Spinal cord (tissue), 10 donors: ENCODE data around the gene MRPS9. TPM values are rescaled to one million over a fixed set of nuclear protein-coding genes. Genes with fewer than 3 reads are reported as not detected.

Experiments used
- DNase-seq, 6 donors: peaks; one replicate each; pipeline versions ENCODE4 v3.0.0 to v3.0.0-alpha.2; 2013 to 2015; ENCODE audit warnings: low spot score in 6 of 6, low read depth in 4 of 6
- H3K27ac ChIP-seq: one replicate; pipeline ENCODE4 v1.5.1; 2013; ENCODE audit warnings: low read depth, low read length, control low read depth
- H3K27me3 ChIP-seq: one replicate; pipeline ENCODE4 v1.6.1; 2013; ENCODE audit warnings: low read length; ENCODE audit not compliant: control insufficient read depth, insufficient read depth
- H3K36me3 ChIP-seq: one replicate; pipeline ENCODE4 v1.6.1; 2013; ENCODE audit warnings: low read length; ENCODE audit not compliant: control insufficient read depth, insufficient read depth
- H3K4me1 ChIP-seq: one replicate; pipeline ENCODE4 v1.6.1; 2013; ENCODE audit warnings: low read length; ENCODE audit not compliant: control insufficient read depth, insufficient read depth
- H3K4me3 ChIP-seq: one replicate; pipeline ENCODE4 v1.5.1; 2013; ENCODE audit warnings: low read depth, low read length, control low read depth
- H3K9me3 ChIP-seq: one replicate; pipeline ENCODE4 v1.6.1; 2013; ENCODE audit warnings: low read length; ENCODE audit not compliant: control insufficient read depth, insufficient read depth
- WGBS: methylation state at CpG from one replicate; pipeline ENCODE4 v1.1.5; 2013; ENCODE audit warnings: missing lambda C conversion rate; ENCODE audit not compliant: insufficient coverage; 5-methylcytosine and 5-hydroxymethylcytosine counted together
- polyA plus RNA-seq, 2 donors: library from polyadenylated mRNA; unstranded; fragments of 120-200 nt; gene quantifications; one replicate each; pipeline ENCODE4 v1.2.1, GENCODE V29; 2013; ENCODE audit not compliant: insufficient read length in 2 of 2
- total RNA-seq, 2 donors: library from RNA; depleted of rRNA in 1 of 2; stranded (reverse); fragments of 120-200 nt in 1 of 2; fragments of >200 nt in 1 of 2; gene quantifications; one replicate each; pipeline versions ENCODE4 v1.2.3 to v1.2.4, GENCODE V29; 2013 to 2014
- donor health status: healthy.

The MRPS9 gene
- total and polyA plus RNA-seq, 4 donors: 22.5 to 35.7 (median 34.1) TPM

GRCh38 chr2:105143094-105143466 lies 105.2 kb downstream of the MRPS9 start:
- Histone ChIP-seq H3K27ac (no peak overlapping the region), H3K27me3 (no peaks in the 10 kb centered on the region), H3K4me1 (peaks cover 20% of the 10 kb centered on the region), H3K9me3 (no peaks in the 10 kb centered on the region), H3K36me3 (no peaks in the 10 kb centered on the region), H3K4me3 (peak overlapping the region; percentile 41)
- WGBS: 42% methylated on average over 4 of the region's 6 CpGs
- DNase-seq: peak in 1 of 6 donors; percentile 7

- peak overlapping the region; percentile 13 for H3K27ac ChIP-seq
- no peaks in the 10 kb centered on the region for H3K27me3 ChIP-seq
- H3K4me3 ChIP-seq: peak overlapping the region; percentile 41
- H3K4me1 ChIP-seq: peaks cover 20% of the 10 kb centered on the region
- H3K9me3 ChIP-seq: no peaks in the 10 kb centered on the region
- no peaks in the 10 kb centered on the region for H3K36me3 ChIP-seq
- DNase-seq: peak in 4 of 6 donors; percentile 45 to 88 (median 69)
- WGBS: 3% methylated on average over 40 of the region's 53 CpGs
Observed at GRCh38 chr2:105143467-105144151, 105.7 kb downstream of the MRPS9 start.

GRCh38 chr2:105144152-105144940 lies 106.5 kb downstream of the MRPS9 start:
- DNase-seq: peak in 2 of 6 donors; percentile 48 to 57
- peaks cover 20% of the 10 kb centered on the region for H3K4me1 ChIP-seq
- WGBS: 3% methylated on average over 57 of the region's 62 CpGs
- H3K4me3 ChIP-seq: peak overlapping the region; percentile 49
- no peaks in the 10 kb centered on the region for H3K27me3 ChIP-seq
- no peak overlapping the region for H3K27ac ChIP-seq
- no peaks in the 10 kb centered on the region for H3K9me3 ChIP-seq
- no peaks in the 10 kb centered on the region for H3K36me3 ChIP-seq

GRCh38 chr2:105144941-105145300 lies 107.1 kb downstream of the MRPS9 start:
- H3K4me1 ChIP-seq: peaks cover 20% of the 10 kb centered on the region
- 14% methylated on average over 1 of the region's 2 CpGs for WGBS
- peak overlapping the region; percentile 49 for H3K4me3 ChIP-seq
- DNase-seq: no peak
- H3K27me3 ChIP-seq: no peaks in the 10 kb centered on the region
- no peaks in the 10 kb centered on the region for H3K36me3 ChIP-seq
- no peak overlapping the region for H3K27ac ChIP-seq
- no peaks in the 10 kb centered on the region for H3K9me3 ChIP-seq

GRCh38 chr2:105149272-105149671 lies 111.4 kb downstream of the MRPS9 start:
- H3K9me3 ChIP-seq: no peaks in the 10 kb centered on the region
- no peak overlapping the region for H3K27ac ChIP-seq
- no peaks in the 10 kb centered on the region for H3K36me3 ChIP-seq
- H3K4me1 ChIP-seq: peaks cover 14% of the 10 kb centered on the region
- no peak overlapping the region for H3K4me3 ChIP-seq
- 75% methylated on average over 1 of the region's 1 CpG for WGBS
- no peaks in the 10 kb centered on the region for H3K27me3 ChIP-seq
- DNase-seq: no peak

Other genes with a start within 250 kb of the MRPS9 start
- gene POU3F3, start 184.0 kb upstream of the MRPS9 start, total RNA-seq: 10 to 100 TPM; 20.5 to 27.0 TPM
- gene POU3F3, start 184.0 kb upstream of the MRPS9 start, polyA plus RNA-seq: 10 to 100 TPM; 52.2 to 67.8 TPM
- gene GPR45, start 203.7 kb downstream of the MRPS9 start, total RNA-seq: under 1 TPM; 0.39 to 0.99 TPM
- 1 to 10 TPM; 3.5 to 3.6 TPM for gene GPR45, start 203.7 kb downstream of the MRPS9 start, polyA plus RNA-seq